Activated naive CD8-positive, alpha-beta T cell treated with anti-CD3 and anti-CD28 coated beads, Interleukin-2, amount 10 ng/mL, durations not matched to agents 7 days and 5 days (primary cell): ENCODE measurements around the gene DCTN3. TPM values are rescaled to one million over a fixed set of nuclear protein-coding genes. Genes with fewer than 3 reads are reported as not detected.

Experiments
- ATAC-seq: fragments of 150-1000 bp; cut with Tn5 transposase; one replicate; pipeline ENCODE4 v1.10.0; 2021; ENCODE audit warnings: low read depth, moderate library complexity
- POLR2A ChIA-PET: fragments of 350-600 bp; sonication (Branson Sonifier 250); formaldehyde crosslinking; loops from one replicate; lab custom pipeline; 2021; ENCODE audit warnings: antibody characterized with exemption; lab: Charles Lee
- DNase-seq: peaks from one replicate; pipeline ENCODE4 v3.0.0; 2021
- H3K27ac Mint-ChIP-seq: one replicate; pipeline ENCODE4 v1.8.0; 2022; ENCODE audit warnings: mild to moderate bottlenecking, mixed read lengths
- H3K27me3 Mint-ChIP-seq: one replicate; pipeline ENCODE4 v1.8.0; 2022; ENCODE audit warnings: mild to moderate bottlenecking, moderate library complexity, mixed read lengths
- H3K36me3 Mint-ChIP-seq: one replicate; pipeline ENCODE4 v1.8.0; 2021; ENCODE audit warnings: mild to moderate bottlenecking, mixed read lengths
- H3K4me1 Mint-ChIP-seq: one replicate; pipeline ENCODE4 v1.8.0; 2021; ENCODE audit warnings: mixed read lengths
- H3K4me3 Mint-ChIP-seq: one replicate; pipeline ENCODE4 v1.8.0; 2022; ENCODE audit warnings: mild to moderate bottlenecking, moderate library complexity, mixed read lengths
- H3K9me3 Mint-ChIP-seq: one replicate; pipeline ENCODE4 v1.8.0; 2021; ENCODE audit warnings: mixed read lengths
- total RNA-seq, 2 experiments: library from RNA; stranded (reverse); gene quantifications; one replicate each; pipeline ENCODE4 v1.2.3, GENCODE V29; 2021

Gene DCTN3
- total RNA-seq, 2 experiments from 2014 or later, result 121 to 122 TPM

DNA sequence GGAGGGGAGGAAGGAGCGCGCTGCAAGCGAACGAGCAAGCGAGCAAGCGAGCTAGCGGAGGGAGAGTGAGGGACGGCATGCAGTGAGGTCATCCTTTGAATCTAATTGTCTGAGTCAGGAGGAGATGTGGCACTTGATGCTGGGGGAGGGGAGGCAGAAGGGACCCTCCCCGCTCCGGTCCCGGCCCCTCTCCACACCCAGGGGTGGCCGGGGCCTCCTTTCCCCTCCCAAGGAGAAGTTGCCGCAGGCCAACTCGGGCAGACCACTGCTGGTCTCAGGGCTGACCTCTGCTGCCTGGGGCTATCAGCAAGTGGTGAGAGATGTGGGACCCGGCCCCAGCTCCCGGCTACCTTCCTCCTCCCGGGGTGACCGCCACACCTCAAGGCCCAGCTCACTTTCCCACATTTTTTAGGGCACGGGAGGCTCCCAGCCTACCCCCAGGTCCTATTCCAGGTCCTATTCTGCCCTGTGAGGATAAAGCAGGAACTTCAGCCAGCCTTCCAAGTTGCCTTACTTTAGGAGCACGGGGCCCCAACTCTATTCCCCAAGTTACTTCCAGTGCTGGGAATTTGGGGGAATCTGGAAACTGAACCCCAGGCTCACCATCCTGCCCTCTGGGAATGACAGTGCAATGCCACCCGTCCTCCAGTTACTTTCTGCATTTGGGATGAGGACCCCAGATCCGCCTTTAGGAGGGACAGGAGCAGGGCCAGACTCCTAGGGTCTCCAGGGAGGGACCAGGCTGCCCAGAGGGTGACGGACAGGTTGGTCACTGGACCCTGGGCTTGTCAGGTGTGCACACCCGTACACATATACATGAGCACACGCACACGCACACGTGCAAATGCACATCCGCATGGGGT is 41.8 kb downstream of the DCTN3 start:
- peaks cover 51% of the 10 kb centered on the region for H3K27me3 Mint-ChIP-seq
- DNase-seq, result no peak
- no peak for ATAC-seq
- H3K4me1 Mint-ChIP-seq, result peaks cover 3% of the 10 kb centered on the region
- H3K4me3 Mint-ChIP-seq, result no peak overlapping the region
- POLR2A ChIA-PET, result no interaction called here
- H3K27ac Mint-ChIP-seq, result no peak overlapping the region
- no peaks in the 10 kb centered on the region for H3K9me3 Mint-ChIP-seq
- no peaks in the 10 kb centered on the region for H3K36me3 Mint-ChIP-seq

GRCh38 chr9:34577400-34578240 is 42.7 kb downstream of the DCTN3 start:
- peaks cover 3% of the 10 kb centered on the region for H3K4me1 Mint-ChIP-seq
- no peaks in the 10 kb centered on the region for H3K36me3 Mint-ChIP-seq
- no peaks in the 10 kb centered on the region for H3K9me3 Mint-ChIP-seq
- POLR2A ChIA-PET, result no interaction called here
- DNase-seq, result no peak
- no peak overlapping the region for H3K27ac Mint-ChIP-seq
- peak overlapping the region; percentile 59 for H3K4me3 Mint-ChIP-seq
- ATAC-seq, result no peak
- peaks cover 51% of the 10 kb centered on the region for H3K27me3 Mint-ChIP-seq

DNA sequence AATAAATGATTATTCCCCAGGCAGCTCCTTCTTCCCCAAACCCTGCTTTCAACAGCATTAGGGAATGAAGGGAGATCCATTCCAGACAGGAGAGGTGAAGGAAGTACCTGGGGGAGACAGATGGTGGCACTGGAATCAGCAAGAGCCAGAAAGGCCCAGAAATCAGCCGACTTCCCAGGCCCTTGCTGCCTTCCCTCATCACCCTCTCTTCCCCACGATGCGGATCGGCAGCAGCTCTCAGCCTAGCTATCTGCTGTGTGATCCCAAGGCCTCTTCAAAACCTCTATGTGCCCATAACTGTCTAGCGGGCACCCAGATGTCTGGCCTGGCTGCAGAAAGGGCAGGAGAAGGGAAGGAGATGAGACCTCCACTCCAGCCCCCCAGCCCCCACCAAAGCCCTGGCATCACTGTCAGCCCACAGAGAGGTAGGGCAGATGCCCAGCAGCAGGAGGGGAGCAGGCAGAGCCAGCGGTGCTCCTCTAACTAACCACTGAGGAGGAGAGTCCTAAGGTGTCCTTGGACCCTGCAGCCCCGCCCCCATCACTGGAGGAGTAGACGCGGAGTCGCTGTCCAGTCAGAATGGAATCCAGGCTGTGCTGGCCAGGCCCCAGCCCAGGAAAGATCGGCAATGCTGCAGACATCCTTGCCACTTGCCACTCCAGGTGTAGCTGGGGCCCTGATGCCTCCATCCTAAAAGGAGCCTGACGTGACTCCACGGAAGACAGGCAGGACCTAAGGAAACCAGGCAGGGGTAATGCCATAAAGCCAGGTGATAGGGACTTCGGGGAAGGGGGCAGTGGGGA is 43.5 kb downstream of the DCTN3 start:
- Mint-ChIP-seq H3K9me3 (no peaks in the 10 kb centered on the region), H3K27me3 (peaks cover 49% of the 10 kb centered on the region), H3K4me1 (peaks cover 3% of the 10 kb centered on the region), H3K27ac (no peak overlapping the region), H3K4me3 (no peak overlapping the region), H3K36me3 (no peaks in the 10 kb centered on the region)
- no peak for DNase-seq
- no peak for ATAC-seq
- POLR2A ChIA-PET, result no interaction called here

DNA sequence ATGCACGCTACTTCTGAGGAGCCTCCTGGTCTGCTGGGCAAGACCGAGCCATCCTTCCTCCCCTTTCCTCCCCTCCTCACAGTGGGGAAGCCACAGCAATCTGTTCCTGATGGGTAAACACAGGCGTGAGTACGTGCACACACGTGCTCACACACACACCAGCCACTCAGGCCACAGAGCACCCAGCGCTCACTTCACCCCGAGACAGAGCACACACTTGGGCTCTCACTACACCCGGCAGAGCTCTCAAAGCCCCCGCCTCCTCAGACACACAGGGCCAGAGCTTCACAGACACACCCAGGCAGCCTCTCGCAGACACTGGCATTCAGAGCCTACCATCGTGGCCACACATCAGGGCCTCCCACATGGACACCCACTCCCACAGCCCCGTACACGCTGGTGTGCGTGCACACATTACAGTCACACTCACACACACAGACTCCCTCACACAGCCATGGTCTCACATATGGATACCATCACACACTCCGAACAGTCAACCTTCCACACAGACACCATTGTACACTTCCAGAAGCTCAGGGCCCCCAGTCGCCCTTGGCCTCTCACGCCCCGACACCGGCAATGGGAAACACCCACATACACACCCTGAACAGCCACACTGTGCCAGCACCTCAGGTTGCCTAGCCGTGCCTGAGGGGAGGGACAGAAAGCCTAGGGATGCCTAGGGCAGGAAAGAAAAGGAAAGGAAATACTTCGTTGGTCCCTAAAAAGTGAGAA is 44.3 kb downstream of the DCTN3 start:
- Mint-ChIP-seq H3K9me3 (no peaks in the 10 kb centered on the region), H3K27ac (no peak overlapping the region), H3K4me1 (peaks cover 3% of the 10 kb centered on the region), H3K27me3 (peaks cover 46% of the 10 kb centered on the region), H3K4me3 (no peak overlapping the region), H3K36me3 (no peaks in the 10 kb centered on the region)
- POLR2A ChIA-PET, result no interaction called here
- no peak for DNase-seq
- ATAC-seq, result no peak

DNA sequence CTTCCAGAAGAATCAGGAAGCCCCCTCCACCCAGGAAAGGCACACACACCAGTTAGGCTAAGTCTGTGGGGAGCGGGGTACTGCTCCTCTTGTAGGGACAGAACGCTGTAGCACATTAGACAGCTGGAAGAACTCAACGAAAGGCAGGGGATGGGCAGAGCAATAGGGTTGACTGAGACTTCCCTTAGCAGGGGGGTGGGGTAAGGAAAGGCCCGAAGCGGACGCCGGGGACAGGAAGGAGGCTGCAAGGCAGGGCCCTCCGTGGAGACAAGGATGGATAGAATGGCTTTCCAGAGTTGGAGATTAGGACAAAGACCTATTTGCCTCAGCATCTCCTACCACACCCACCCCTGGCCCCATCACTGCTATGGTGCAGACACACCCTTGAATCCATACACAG is 45.1 kb downstream of the DCTN3 start:
- ATAC-seq, result no peak
- Mint-ChIP-seq H3K4me3 (no peak overlapping the region), H3K27me3 (peaks cover 39% of the 10 kb centered on the region), H3K36me3 (no peaks in the 10 kb centered on the region), H3K27ac (no peak overlapping the region), H3K9me3 (no peaks in the 10 kb centered on the region), H3K4me1 (peaks cover 3% of the 10 kb centered on the region)
- POLR2A ChIA-PET, result no interaction called here
- DNase-seq, result no peak

GRCh38 chr9:34574571-34574970 is 45.7 kb downstream of the DCTN3 start:
- Mint-ChIP-seq H3K4me3 (no peak overlapping the region), H3K36me3 (no peaks in the 10 kb centered on the region), H3K27ac (no peak overlapping the region), H3K9me3 (no peaks in the 10 kb centered on the region), H3K4me1 (peaks cover 3% of the 10 kb centered on the region), H3K27me3 (peaks cover 37% of the 10 kb centered on the region)
- POLR2A ChIA-PET, result no interaction called here
- ATAC-seq, result no peak
- DNase-seq, result no peak

GRCh38 chr9:34573599-34574325 is 46.5 kb downstream of the DCTN3 start:
- Mint-ChIP-seq H3K36me3 (no peaks in the 10 kb centered on the region), H3K4me3 (no peak overlapping the region), H3K9me3 (no peaks in the 10 kb centered on the region), H3K27me3 (peaks cover 30% of the 10 kb centered on the region), H3K4me1 (peaks cover 1% of the 10 kb centered on the region), H3K27ac (no peak overlapping the region)
- no peak for DNase-seq
- ATAC-seq, result no peak
- POLR2A ChIA-PET, result no interaction called here

DNA sequence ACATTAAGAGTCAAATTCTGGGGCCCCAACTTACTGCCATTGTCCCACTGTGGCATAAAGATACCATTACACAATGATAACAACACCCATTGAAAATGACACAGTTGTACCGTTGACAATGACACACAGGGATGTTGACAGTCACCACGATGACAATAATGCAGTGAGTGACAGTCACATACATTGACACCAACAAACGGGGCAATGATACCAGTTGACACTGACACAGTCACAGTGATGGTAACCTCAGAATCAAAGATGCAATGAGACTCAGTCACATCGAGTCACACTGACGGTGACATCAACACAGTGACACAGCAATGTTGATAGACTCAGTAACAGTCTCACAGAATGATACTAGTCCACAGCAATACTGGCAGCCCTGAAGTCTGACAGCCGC is 47.7 kb downstream of the DCTN3 start:
- POLR2A ChIA-PET, result no interaction called here
- Mint-ChIP-seq H3K27me3 (peaks cover 28% of the 10 kb centered on the region), H3K36me3 (no peaks in the 10 kb centered on the region), H3K9me3 (no peaks in the 10 kb centered on the region), H3K27ac (no peak overlapping the region), H3K4me1 (peaks cover 1% of the 10 kb centered on the region), H3K4me3 (no peak overlapping the region)
- ATAC-seq (no peak), DNase-seq (no peak)

- no peak overlapping the region for H3K27ac Mint-ChIP-seq
- ATAC-seq, result no peak
- H3K27me3 Mint-ChIP-seq, result peaks cover 23% of the 10 kb centered on the region
- DNase-seq, result no peak
- no peaks in the 10 kb centered on the region for H3K36me3 Mint-ChIP-seq
- H3K4me1 Mint-ChIP-seq, result no peaks in the 10 kb centered on the region
- no peaks in the 10 kb centered on the region for H3K9me3 Mint-ChIP-seq
- POLR2A ChIA-PET, result no interaction called here
- no peak overlapping the region for H3K4me3 Mint-ChIP-seq
Observed at GRCh38 chr9:34572092-34572491, 48.2 kb downstream of the DCTN3 start.

- Mint-ChIP-seq H3K4me1 (no peaks in the 10 kb centered on the region), H3K36me3 (no peaks in the 10 kb centered on the region), H3K27me3 (peaks cover 19% of the 10 kb centered on the region), H3K4me3 (no peak overlapping the region), H3K9me3 (no peaks in the 10 kb centered on the region), H3K27ac (no peak overlapping the region)
- ATAC-seq (no peak), DNase-seq (no peak)
- POLR2A ChIA-PET, result no interaction called here
Observed at GRCh38 chr9:34571481-34571810, 48.8 kb downstream of the DCTN3 start.

GRCh38 chr9:34570809-34571480 is 49.4 kb downstream of the DCTN3 start:
- Mint-ChIP-seq H3K27me3 (peaks cover 14% of the 10 kb centered on the region), H3K4me1 (no peaks in the 10 kb centered on the region), H3K9me3 (no peaks in the 10 kb centered on the region), H3K4me3 (no peak overlapping the region), H3K27ac (no peak overlapping the region), H3K36me3 (no peaks in the 10 kb centered on the region)
- POLR2A ChIA-PET, result no interaction called here
- DNase-seq (no peak), ATAC-seq (no peak)

DNA sequence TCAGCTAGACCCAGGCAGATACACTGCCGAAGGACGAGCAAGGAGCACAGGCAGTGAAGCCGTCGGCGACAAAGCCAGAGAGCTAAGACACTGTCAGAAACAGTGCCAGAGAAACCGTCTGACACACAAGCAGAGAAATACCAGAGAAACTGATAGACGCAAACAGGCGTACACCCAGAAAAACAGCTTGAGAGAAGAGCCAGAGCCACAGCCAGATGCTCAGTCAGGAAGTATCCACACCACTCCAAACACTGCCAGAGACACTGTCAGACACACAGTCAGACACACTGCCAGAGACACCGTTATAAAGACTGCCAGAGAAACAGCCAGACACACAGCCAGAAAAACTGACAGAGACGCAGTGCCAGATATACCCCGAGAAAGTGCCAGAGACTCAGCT is 49.9 kb downstream of the DCTN3 start:
- H3K27ac Mint-ChIP-seq, result no peak overlapping the region
- H3K27me3 Mint-ChIP-seq, result peaks cover 11% of the 10 kb centered on the region
- POLR2A ChIA-PET, result no interaction called here
- no peak overlapping the region for H3K4me3 Mint-ChIP-seq
- DNase-seq (no peak), ATAC-seq (no peak)
- H3K9me3 Mint-ChIP-seq, result no peaks in the 10 kb centered on the region
- no peaks in the 10 kb centered on the region for H3K36me3 Mint-ChIP-seq
- H3K4me1 Mint-ChIP-seq, result no peaks in the 10 kb centered on the region
